ENCODE results near the gene EML6.

- TF ChIP-seq CTCF (IDR thresholded peaks at IDR 0.05; ENCODE audit: low read depth, low read length) (no peak), EZH2phosphoT487 (IDR thresholded peaks at IDR 0.05; ENCODE audit: low read depth) (no peak)
These were observed 16.9 kb downstream of the EML6 start for GRCh38 chr2:54740333-54740732.
